ENCODE data around the gene TRMT44.

- TF ChIP-seq POLR2A (IDR thresholded peaks at IDR 0.05; ENCODE audit: low read length) = no peak
- no peak for TF ChIP-seq GATA1 (IDR thresholded peaks at IDR 0.05; ENCODE audit: low read depth, low read length)
Measured at GRCh38 chr4:8469550-8469949, 29.0 kb downstream of the TRMT44 start.
